Stimulated activated CD4-positive, alpha-beta T cell treated with anti-CD3 and anti-CD28 coated beads, TNF-alpha, amount 100 ng/mL, for 24 hours (primary cell): ENCODE data around the gene COX8C.
"Not testable (repeated sequence)": the region's sequence is repeated elsewhere in the genome, so short reads cannot be mapped to it uniquely, and the experiment has no call there.

ENCODE experiments used
- DNase-seq, 3 experiments: peaks; one replicate each; pipeline ENCODE4 v3.0.0-alpha.2; 2020; ENCODE audit warnings: low read depth in 3 of 3

The COX8C gene

DNA sequence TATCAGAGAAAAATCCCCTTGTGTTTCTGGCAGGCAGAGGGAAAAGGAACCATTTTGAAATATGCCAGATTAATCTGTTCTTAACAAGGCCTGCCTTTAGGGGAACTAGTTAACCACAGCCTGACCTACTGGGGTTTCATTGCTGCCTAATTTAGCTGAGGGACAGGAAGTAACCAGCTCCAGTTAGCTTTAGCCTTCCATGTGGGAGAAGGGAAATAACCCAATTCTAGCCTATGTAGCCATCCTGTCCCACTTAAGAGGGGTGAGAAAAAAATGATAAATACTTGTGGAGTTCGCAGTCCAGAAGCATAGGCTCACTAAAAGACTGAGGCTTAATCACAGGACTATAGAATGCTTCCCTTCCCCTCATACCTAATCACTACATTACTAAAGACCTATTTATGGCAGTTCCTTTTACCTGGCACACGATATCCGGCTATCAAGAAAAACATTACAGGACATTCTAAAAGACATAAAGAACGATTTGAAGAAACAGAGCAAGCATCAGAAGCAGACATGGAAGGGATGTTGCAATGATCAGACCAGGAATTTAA lies 22.8 kb downstream of the COX8C start:
- no peak for DNase-seq

DNA sequence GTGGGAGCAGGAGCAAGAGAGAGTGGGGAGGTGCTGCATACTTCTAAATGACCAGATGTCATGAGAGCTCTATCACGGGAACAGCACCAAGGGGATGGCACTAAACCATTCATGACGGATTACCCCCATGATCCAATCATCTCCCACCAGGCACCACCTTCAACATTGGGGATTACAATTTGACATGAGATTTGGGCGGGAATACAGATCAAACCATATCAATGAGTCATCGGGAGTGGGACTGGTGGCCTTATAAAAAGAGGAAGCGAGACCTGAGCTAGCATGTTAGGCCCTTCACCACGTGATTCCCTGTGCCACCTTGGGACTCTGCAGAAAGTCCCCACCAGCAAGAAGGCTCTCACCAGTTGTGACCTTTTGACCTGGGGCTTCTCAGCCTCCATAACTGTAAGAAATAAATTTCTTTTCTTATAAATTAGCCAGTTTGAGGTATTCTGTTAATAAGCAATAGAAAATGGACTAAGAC lies 28.7 kb downstream of the COX8C start:
- no peak for DNase-seq

DNA sequence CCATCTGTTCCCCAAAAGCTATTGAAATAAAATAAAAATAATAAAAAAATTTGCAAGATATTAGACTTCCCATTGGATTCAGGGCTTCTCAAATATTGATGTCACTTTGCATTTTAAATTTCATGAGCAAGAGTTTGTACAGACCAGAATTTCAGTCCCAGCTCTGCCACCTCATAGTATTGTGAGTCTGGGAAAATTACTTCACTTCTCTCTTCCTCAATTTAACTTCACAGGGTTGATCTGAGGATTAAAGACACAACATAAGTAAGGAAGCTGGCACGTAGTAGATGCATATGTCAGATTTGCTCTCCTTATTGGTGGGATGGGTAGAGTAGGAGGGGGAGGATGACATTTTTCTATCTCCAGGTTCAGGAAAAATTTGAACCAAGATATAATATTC lies 32.8 kb downstream of the COX8C start:
- no peak for DNase-seq

DNA sequence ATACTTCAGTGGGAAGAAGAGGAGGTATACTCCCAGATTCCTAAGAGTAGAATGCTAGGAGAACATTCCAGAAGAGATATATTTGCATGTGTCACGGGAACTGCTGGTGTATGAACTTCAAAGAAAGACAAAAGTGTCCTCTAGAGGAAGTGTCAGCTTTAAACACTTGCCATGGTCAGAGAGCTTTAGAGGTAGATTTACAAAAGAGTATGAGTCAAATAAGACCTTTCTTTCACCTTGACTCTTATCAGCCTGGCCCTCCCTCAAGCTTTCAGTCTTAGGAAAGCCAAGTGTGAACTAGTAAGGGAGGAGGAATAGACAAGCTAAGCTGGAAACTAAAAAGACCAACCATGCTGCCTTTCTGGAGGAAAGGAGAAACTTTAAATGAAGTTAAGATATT lies 34.7 kb downstream of the COX8C start:
- no peak for DNase-seq

DNA sequence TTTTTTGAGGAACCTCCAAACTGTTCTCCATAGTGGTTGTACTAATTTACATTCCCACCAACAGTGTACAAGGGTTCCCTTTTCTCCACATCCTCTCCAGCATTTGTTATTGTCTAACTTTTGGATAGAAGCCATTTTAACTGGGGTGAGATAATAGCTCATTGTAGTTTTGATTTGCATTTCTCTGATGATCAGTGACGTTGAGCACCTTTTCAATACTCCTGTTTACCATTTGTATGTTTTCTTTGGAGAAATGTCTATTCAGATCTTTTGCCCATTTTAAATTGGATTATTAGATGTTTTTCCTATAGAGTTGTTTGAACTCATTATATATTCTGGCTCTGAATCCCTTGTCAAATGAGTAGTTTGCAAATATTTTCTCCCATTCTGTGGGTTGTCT lies 37.3 kb downstream of the COX8C start:
- DNase-seq: not testable (repeated sequence)

DNA sequence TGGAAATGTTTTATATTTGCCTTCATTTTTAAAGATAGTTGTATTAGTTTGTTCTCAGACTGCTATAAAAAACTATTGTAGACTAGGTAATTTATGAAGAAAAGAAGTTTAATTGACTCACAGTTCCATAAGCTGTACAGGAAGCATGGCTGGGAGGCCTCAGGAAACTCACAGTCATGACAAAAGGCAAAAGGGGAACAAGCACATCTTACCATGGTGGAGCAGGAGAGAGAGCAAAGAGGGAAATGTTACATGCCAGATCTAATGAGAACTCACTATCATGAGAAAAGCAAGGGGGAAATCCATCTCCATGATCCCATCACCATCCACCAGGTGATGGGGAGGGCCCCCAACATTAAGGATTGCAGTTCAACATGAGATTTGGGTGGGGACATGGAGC lies 48.2 kb downstream of the COX8C start:
- no peak for DNase-seq

DNA sequence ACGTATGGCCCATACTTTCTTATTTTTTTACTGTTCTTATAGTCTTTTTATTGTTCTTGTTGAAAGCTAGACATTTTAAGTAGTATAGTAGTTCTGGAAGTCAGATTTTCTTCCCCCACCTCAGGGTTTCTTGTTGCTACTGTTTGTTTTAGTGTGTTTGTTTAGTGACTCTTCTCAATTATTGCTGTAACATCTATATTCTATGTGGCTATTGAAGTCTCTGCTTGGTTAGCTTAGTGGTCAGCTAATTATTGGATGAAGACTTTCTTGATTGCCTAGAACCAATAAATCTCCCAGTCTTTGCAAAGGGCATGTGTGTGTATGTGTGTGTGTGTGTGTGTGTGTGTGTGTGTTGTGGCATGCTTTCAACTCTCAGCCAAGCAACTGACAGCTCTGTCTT lies 49.5 kb downstream of the COX8C start:
- DNase-seq: no peak
